HEK293T (cell line): ENCODE measurements around the gene DCST2.

Experiments
- CTBP1 ChIP-seq: fragments of 450-650 bp; IDR thresholded peaks from 2 replicates; pipeline ENCODE4 v1.6.1; 2016; ENCODE audit warnings: borderline replicate concordance
- FOXA1 ChIP-seq: fragments of 450-650 bp; IDR thresholded peaks from 2 replicates; pipeline ENCODE4 v1.6.1; 2016; ENCODE audit warnings: mild to moderate bottlenecking
- FOXK2 ChIP-seq: fragments of 450-650 bp; IDR thresholded peaks from 2 replicates; pipeline ENCODE4 v1.6.1; 2016; ENCODE audit warnings: mild to moderate bottlenecking

GRCh38 chr1:154972213-154972516 is 61.4 kb downstream of the DCST2 start:
- TF ChIP-seq FOXK2 (no peak), CTBP1 (no peak), FOXA1 (no peak)
